Fibroblast of villous mesenchyme (primary cell): Measurements from ENCODE around the gene COMT. TPM values are rescaled to one million over a fixed set of nuclear protein-coding genes. Genes with fewer than 3 reads are reported as not detected.

Source experiments
- DNase-seq: peaks from one replicate; pipeline ENCODE4 v3.0.0-alpha.2; 2010; ENCODE audit warnings: low read depth
- H3K4me3 ChIP-seq: 2 replicates; pipeline ENCODE4 v1.5.1; 2011; ENCODE audit warnings: low read depth, mild to moderate bottlenecking, low read length
- CTCF ChIP-seq: IDR thresholded peaks from 2 replicates; pipeline ENCODE4 v1.5.1; 2012; ENCODE audit warnings: low read depth, mild to moderate bottlenecking, low read length; ENCODE audit not compliant: insufficient read depth
- total RNA-seq: library from RNA; depleted of rRNA; stranded (reverse); fragments of >200 nt; gene quantifications from 2 replicates; pipeline ENCODE4 v1.2.3, GENCODE V29; 2012

COMT gene
- total RNA-seq, 1 donor: 173 TPM

GRCh38 chr22:19959587-19960490, 18.3 kb downstream of the COMT start:
- TF ChIP-seq CTCF: no peak
- H3K4me3 ChIP-seq: peak overlapping the region; percentile 34
- DNase-seq: no peak

- no peak for TF ChIP-seq CTCF
- no peak for DNase-seq
- H3K4me3 ChIP-seq: no peak overlapping the region
Measured at GRCh38 chr22:19960491-19961200, 19.1 kb downstream of the COMT start.

- no peak overlapping the region for H3K4me3 ChIP-seq
- TF ChIP-seq CTCF: no peak
- DNase-seq: no peak
Measured at GRCh38 chr22:19961201-19961580, 19.6 kb downstream of the COMT start.

- no peak for TF ChIP-seq CTCF
- DNase-seq: no peak
- H3K4me3 ChIP-seq: no peak overlapping the region
Measured at GRCh38 chr22:19961868-19962245, 20.3 kb downstream of the COMT start.

GRCh38 chr22:19962246-19962908, 20.8 kb downstream of the COMT start:
- peak; percentile 71 for TF ChIP-seq CTCF
- DNase-seq: peak; percentile 83
- no peak overlapping the region for H3K4me3 ChIP-seq

- no peak for TF ChIP-seq CTCF
- no peak overlapping the region for H3K4me3 ChIP-seq
- peak; percentile 56 for DNase-seq
Measured at GRCh38 chr22:19962909-19963806, 21.6 kb downstream of the COMT start.
